GM21390 (cell line): Measurements from ENCODE around the gene SMIM27.
A peak's percentile ranks its signal among the peaks of the same experiment; 100 is the strongest.

ENCODE experiments used
- ATAC-seq: cut with Tn5 transposase; IDR thresholded peaks from one replicate; pipeline ENCODE4 v1.9.1; 2021; ENCODE audit not compliant: unreplicated experiment

The SMIM27 gene

GRCh38 chr9:32554107-32554506 is 2.0 kb downstream of the SMIM27 start:
- ATAC-seq: no peak

DNA sequence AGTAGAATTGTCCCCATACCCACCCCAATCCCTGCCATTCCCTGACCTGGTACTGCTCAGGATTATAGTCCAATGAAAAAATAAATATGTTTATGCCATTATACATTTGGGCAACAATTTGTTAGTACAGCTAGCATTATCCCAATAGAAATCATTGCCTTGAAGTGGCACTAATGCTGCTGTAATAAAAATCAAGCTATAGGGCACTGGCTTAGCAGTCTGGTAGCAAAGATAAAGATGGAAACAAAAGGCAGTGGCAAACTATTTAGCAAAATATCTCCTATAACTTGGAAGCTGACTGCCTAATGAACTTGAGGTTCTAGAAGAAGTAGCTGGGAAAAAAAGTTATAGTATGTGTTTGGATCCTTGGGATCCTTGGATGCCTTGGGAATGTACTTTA is 2.5 kb downstream of the SMIM27 start:
- no peak for ATAC-seq

- ATAC-seq: no peak
These were observed 6.3 kb downstream of the SMIM27 start for GRCh38 chr9:32558408-32558934.

DNA sequence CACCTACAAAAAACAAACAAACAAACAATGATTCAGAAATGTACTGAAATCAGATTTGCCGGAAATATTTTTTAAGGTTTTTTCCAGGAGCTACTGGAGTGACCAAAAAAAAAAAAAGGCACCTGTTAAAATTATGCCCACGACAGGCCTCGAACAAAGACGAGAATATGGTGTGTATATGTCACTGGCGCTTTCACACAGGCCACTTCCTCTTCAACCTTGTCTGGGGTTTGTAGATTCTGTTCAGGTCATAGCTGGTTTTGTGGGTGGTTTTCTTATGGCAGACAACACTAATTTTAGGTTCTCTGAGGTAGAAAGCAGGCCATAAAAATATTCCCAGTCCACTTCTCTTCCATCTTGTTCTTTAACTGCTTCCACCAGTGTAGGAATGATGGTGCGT is 13.8 kb downstream of the SMIM27 start:
- no peak for ATAC-seq

- no peak for ATAC-seq
These were observed 14.6 kb downstream of the SMIM27 start for GRCh38 chr9:32566770-32567169.

- no peak for ATAC-seq
These were observed 18.1 kb downstream of the SMIM27 start for GRCh38 chr9:32570262-32570661.

DNA sequence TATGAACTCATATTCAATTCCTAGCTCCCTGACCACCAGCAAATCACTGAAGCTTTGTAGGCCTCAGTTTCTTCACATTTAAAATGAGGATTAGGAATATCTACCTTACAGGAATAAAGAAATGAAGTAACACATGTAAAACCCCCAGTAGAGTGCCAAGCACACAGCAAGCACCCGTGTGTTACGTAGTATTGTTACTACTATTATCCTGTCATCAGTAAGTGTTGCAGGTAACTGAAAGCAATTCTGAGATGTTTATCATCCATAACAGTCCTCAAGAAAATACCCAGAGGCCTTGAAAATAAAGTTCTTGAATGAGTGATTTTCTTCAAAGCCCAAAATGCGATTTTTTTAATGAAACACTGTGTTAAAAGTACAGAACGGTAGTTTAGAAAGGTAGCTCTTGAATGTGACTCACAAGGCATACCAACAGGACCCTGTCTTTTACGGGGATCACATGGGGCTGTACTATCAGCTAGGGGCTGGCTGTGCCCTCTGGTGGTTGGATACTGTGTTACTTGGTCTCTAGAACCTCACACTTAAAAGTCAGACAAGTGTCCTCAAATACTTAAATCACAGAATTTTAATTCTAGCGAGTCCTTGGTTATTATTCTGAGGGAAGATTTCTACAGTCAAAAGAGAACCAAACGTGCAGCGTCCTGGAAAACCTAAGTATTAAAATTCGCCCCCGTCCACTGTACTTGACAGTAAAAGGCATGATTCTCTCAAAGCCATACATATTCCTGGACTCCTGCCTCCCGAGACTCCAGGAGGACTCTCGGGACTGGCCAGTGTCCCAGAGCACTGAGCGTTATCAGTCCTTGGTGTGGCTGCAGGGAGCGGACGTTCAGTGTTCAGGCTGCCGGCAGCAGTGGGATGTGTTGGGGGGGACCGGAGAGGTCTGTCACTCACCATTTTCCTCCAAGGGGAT is 20.1 kb downstream of the SMIM27 start:
- ATAC-seq: peak; percentile 90

DNA sequence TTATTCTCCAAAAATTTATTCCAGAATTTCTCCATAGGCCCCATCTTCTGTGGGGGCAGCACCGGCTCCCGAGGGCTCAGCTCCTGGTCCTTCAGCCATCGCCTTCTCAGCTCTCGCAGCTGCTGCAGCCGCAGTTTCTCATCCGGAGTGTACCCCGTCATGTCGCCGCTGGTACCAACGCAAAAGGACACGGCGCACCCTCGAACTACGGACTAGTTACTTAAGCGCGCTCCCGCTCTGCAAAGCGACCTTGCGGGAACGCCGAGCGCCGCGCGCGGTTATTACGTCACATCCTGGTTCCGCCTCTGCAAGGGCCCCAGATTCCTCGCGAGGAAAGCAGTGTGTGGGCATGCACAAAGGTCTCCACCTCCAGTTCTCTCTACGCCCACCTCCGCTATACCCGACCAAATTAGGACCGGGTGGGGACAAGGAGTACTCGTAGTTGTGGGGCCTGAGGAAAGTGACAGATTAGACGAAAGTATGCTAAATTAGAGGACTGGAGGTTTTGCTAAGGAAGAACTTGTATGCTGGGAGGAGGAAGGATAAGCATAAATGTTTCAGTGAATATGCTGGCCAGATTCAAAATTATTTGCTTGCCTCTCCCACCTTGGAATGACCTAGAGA is 20.9 kb downstream of the SMIM27 start, which contains the start of gene NDUFB6:
Gene NDUFB6, minus strand, starts transcription at position 260 of the 624 bp plus-strand sequence. Its CDS starts 99 bp downstream, at position 161.
- peak; percentile 83 for ATAC-seq

DNA sequence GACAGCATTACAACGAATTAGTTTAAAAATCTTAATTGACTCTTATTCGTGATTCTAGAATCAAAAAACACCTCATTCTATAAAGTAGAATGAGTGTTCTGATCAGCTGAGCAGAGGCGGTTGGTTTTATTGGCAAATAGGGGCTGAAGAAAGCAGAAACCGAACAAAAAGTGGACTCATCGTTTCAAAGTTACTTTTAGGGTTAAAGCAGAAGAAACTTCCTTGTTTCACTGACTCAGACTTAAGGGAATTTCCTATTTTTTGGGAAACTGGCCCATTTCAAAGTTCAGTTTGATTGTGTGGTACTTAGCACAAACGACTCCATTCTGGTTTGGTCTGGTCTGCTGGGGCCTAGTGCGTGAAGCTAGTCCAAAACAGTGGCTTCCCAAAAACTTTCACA is 21.7 kb downstream of the SMIM27 start:
- ATAC-seq: no peak

GRCh38 chr9:32574858-32575257 is 22.7 kb downstream of the SMIM27 start:
- no peak for ATAC-seq

DNA sequence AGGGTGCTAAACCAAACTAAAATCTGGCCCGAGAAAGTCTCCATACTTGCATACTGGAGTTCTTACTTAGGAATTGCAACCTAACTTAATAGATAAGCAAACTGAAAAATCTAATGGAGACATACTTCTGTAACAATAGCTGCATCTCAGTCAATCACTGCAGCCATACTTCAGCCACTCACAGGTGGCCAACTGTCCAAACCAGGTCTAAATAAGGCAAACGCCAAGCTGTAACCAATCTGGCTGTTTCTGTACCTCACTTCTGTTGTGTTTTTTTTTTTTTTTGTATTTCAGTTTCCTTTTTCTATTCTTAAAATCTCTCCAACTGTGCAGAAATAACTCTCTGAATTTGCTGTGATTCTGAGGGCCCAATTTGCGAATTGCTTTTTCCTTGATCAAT is 25.2 kb downstream of the SMIM27 start:
- ATAC-seq: no peak

GRCh38 chr9:32578976-32579375 is 26.8 kb downstream of the SMIM27 start:
- no peak for ATAC-seq

- peak; percentile 44 for ATAC-seq
These were observed 27.7 kb downstream of the SMIM27 start for GRCh38 chr9:32579706-32580331.

- no peak for ATAC-seq
These were observed 28.6 kb downstream of the SMIM27 start for GRCh38 chr9:32580631-32581300.

DNA sequence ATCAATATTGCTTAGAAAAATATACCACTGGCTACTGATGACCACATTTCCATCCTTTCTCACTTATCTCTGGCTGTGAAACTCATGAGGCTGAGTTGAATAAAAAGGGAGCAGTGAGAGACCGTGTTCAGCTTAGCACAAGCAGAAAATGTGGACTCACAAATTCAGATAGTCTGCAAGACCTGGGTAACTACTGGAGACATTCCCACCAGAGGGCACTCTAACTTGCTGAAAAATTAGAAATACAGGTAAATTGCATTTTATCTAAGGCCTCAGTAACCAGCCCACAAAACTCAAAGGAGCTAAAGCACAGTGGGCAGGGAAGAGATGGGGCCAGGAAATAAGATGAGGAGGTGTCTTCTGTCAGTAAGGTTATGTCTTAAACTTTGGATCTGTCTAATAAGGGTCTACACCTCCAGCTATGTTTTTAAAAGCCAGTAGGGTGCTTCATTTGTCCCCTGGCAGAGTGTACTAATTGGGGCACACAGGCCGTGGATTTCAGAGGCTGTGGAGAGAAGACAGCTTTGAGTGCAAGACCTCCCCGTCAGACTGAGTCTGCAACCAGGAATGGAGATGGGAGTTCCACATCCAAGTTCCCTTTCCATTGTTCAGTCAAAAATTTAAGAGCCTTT is 29.5 kb downstream of the SMIM27 start:
- no peak for ATAC-seq

DNA sequence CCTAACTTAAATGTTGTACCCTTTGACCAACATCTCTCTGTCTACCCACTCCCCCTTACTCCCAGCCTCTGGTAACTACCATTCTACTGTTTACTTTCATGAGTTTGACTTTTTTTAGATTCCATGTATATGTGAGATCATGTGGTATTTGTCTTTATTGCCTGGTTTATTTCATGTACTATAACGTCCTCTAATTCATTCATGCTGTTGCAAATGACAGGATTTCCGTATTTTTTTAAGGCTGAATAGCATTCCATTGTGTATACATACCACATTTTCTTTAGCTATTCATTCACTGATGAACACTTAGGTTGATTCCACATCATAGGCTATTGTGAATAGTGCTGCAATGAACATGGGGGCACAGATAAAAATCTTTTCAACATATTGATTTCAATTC is 32.7 kb downstream of the SMIM27 start:
- ATAC-seq: no peak

DNA sequence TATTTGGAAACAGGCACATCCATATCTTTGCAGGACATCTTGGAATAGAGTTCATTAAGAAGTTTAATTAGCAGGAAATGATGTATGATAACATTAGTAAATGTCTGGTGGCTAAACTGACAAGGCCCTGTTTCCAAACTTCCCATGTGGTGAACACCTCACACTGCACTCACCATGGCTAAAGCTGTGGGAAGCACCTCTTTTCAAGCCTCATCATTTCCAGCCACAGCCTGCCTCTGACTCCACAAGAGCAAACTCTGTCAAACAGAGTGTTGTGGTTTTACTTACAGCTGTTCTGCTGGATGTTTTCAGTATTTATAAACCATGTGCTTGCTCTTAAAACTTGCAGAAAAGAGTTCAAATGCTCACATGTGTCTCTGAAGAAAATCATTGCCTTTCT is 35.8 kb downstream of the SMIM27 start:
- ATAC-seq: no peak

DNA sequence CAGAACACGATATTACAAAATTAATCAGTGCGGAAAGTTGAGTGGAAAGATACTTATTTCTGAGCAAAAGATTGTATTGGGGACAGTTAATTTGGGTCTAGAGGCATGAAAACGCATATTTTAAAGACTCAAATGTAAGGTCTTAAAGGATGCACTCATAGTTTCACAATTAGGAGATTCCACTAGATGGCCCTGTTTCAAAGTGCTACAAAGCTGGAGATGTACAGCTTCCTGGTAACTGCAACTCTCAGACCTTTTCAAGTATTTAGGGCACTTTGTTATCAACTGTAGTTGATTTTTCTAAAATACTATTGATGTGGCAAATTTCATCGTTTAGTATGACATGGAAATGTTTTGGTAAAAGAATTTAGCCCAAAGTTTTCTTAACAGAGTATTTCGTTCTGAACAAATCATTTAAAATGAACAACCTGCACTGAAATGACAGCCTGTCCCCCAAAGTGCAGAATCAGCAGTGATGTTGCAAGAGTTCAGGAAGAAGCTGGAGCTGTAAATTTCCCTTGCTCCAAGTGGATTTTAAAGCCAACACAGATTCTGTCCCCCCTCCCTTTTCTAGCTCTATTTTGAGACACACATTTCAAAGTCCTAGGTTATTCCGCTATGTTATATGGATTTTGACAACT is 37.1 kb downstream of the SMIM27 start:
- ATAC-seq: peak; percentile 72

- no peak for ATAC-seq
These were observed 38.3 kb downstream of the SMIM27 start for GRCh38 chr9:32590476-32590875.

DNA sequence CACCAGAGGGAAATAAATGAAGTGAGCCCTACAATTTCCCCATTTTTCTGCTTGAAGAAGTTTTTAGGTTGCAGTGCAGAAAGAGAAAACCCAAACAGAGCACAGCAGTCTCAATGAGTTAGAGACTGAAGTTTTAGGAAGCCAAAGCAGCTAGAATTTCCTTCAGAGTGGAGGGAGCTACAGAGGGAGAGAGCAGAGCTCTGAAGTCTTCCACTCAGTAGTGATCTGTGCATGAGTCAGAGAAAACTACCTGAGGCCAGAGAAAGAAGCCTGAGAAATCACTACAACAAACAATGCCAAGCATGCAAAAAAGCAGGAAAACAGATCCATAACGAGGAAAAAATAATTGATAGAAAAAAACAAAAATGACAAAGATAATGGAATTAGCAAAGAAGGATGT is 38.8 kb downstream of the SMIM27 start:
- no peak for ATAC-seq
